AG04449 (cell line): Measurements from ENCODE around the gene RALB.
"Not testable (repeated sequence)": the region's sequence is repeated elsewhere in the genome, so short reads cannot be mapped to it uniquely, and the experiment has no call there.

Experiments
- CTCF ChIA-PET: fragments of 350-600 bp; formaldehyde crosslinking; extraction: SDS; loops from one replicate; lab custom pipeline; 2021; ENCODE audit warnings: antibody characterized with exemption; lab: Yijun Ruan, JAX
- POLR2A ChIA-PET: fragments of 400-600, 350-600 bp; formaldehyde crosslinking; extraction: SDS; loops from one replicate; lab custom pipeline; 2020; ENCODE audit warnings: antibody characterized with exemption, inconsistent platforms; lab: Yijun Ruan, JAX
- DNase-seq: peaks from one replicate; pipeline ENCODE4 v3.0.0-alpha.2; 2010; ENCODE audit warnings: low read depth, low spot score
- H3K4me3 ChIP-seq: 2 replicates; pipeline ENCODE4 v1.5.1; 2011; ENCODE audit warnings: low read depth, mild to moderate bottlenecking, control low read depth, low read length
- CTCF ChIP-seq: IDR thresholded peaks from one replicate; pipeline ENCODE4 v1.5.1; 2011; ENCODE audit warnings: mild to moderate bottlenecking, moderate library complexity, low read length, control low read depth, inconsistent platforms; ENCODE audit not compliant: insufficient read depth; ENCODE audit errors: missing control alignments

The RALB gene

DNA sequence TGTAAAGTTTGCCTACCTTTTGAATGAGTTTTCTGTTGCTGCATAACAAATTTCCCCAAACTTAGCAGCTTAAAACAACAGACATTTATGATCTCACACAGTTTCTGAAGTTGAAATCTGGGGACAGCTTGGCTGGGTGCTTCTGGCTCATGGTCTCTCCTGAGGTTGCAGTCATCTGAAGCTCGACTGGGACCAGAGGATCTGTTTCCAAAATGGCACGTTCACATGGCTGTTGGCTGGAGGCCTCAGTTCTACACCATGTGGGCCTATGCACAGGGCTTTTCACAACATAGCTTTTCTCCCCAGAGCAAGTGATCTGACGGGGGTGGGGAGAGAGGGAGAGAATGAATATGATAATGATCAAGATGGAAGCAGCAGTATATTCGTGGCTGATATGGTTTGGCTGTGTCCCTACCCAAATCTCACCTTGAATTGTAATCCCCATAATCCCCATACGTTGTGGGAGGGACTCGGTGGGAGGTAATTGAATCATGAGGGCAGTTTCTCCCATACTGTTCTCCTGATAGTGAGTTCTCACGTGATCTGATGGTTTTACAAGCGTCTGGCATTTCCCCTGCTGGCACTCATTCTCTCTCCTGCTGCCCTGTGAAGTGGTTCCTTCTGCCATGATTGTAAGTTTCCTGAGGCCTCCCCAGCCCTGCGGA lies 3.5 kb downstream of the RALB start:
- POLR2A ChIA-PET = no interaction called here
- CTCF ChIA-PET = interaction anchor here (0.9 to 2.7 kb wide), 4 partner anchors 10 to 57 kb away, joined by 3 to 11 read pairs (median 6); no protein-coding TSS in a partner anchor
- TF ChIP-seq CTCF = no peak
- no peak for DNase-seq
- H3K4me3 ChIP-seq = no peak overlapping the region

- no peak for TF ChIP-seq CTCF
- H3K4me3 ChIP-seq = no peak overlapping the region
- no peak for DNase-seq
- ChIA-PET POLR2A (no interaction called here), CTCF (no interaction called here)
These were observed 4.0 kb downstream of the RALB start for GRCh38 chr2:120256651-120257000.

DNA sequence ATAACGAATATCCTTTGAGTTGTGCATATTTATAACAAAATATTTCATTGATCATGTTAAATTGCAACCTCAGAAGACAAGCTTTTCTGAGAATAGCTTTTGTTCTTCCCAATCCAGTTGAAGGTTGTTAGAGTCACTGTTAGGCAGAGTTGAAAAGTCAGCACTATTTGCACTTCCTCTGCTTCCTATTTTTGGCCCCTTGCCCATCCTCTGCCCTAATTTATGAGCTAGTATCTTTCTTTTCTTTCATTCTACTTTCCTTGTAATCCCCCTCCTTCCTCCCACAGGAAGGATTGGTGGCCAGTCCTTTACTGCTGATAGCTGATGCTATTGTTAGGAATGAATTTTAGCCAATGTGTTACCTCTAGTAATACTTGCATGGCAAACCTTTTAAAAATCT lies 4.9 kb downstream of the RALB start:
- no peak overlapping the region for H3K4me3 ChIP-seq
- no peak for DNase-seq
- CTCF ChIA-PET = interaction anchor here (0.8 kb wide), 1 partner anchor 18 kb away, joined by 4 read pairs; no protein-coding TSS in a partner anchor
- POLR2A ChIA-PET = no interaction called here
- TF ChIP-seq CTCF = no peak

DNA sequence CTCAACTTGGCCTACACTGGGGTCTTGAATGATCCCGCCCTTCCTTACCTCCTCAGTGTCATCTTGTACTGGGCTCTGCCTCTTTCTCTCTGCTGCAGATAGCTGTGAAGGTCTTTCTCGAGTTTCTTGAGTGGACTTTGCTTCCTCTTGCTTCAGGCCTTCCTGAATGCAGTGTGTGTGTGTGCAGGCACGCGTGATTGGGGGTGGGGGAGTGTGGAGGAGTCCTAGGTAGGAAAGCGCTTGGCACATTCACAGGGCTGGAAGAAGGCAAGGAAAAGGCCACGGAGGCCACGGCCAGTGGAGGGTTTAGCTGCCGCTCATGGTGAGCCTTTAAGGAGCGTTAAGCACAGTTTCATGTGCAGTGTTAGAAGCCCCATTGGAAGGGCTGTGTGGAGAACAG lies 5.5 kb downstream of the RALB start:
- TF ChIP-seq CTCF = no peak
- H3K4me3 ChIP-seq = no peak overlapping the region
- no peak for DNase-seq
- POLR2A ChIA-PET = no interaction called here
- CTCF ChIA-PET = interaction anchor here (1.0 kb wide), 1 partner anchor 9 kb away, joined by 4 read pairs; no protein-coding TSS in a partner anchor

- CTCF ChIA-PET, H3K4me3 ChIP-seq, DNase-seq, POLR2A ChIA-PET: not testable (repeated sequence)
These were observed 7.3 kb downstream of the RALB start for GRCh38 chr2:120259939-120260338.

- TF ChIP-seq CTCF = no peak
- POLR2A ChIA-PET = no interaction called here
- CTCF ChIA-PET = interaction anchor here (0.9 to 1.2 kb wide), 2 partner anchors 9 to 17 kb away, joined by 3 read pairs; no protein-coding TSS in a partner anchor
- H3K4me3 ChIP-seq = no peak overlapping the region
- DNase-seq = no peak
These were observed 8.1 kb downstream of the RALB start for GRCh38 chr2:120260736-120261135.

DNA sequence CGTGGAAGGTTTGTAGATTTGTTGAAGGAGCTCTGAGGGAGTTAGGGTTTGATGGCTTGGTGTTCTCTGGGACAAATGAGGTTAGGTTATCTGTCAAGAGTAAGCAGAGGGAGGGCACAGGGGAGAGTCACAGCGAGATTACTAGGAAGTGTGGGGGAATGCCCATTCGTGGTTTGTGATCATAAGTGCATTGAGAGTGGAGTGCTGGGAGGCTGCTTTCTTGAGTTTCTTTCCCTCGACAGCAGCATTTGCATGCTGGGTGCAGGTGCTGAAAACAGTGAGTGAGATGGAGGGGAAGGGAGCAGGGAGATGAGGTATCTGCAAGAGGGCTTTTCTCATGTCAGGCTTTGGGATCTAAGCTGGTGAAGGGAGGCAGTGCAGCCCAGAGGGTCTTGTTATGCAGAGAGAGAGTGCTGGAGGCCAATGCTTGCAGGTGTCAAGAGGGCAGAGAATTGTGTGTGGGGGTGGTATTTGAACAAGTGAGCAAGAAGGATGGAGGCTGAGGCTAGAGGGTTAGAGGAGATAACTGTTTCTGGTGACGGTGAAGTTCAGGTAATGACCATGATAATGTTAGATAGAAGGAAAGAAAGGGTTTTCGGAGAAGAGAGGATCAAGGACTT lies 8.8 kb downstream of the RALB start:
- ChIA-PET POLR2A (no interaction called here), CTCF (interaction anchor here (1.2 kb wide), 1 partner anchor 17 kb away, joined by 3 read pairs; no protein-coding TSS in a partner anchor)
- no peak for DNase-seq
- H3K4me3 ChIP-seq = no peak overlapping the region
- TF ChIP-seq CTCF = no peak
